ENCODE results near the gene SPRED2. TPM values are rescaled to one million over a fixed set of nuclear protein-coding genes. Genes with fewer than 3 reads are reported as not detected.
A peak's percentile ranks its signal among the peaks of the same experiment; 100 is the strongest.

Gene SPRED2
- total and polyA plus RNA-seq, 7 experiments from 2014 or later, result 0.34 to 7.9 (median 0.57) TPM

DNA sequence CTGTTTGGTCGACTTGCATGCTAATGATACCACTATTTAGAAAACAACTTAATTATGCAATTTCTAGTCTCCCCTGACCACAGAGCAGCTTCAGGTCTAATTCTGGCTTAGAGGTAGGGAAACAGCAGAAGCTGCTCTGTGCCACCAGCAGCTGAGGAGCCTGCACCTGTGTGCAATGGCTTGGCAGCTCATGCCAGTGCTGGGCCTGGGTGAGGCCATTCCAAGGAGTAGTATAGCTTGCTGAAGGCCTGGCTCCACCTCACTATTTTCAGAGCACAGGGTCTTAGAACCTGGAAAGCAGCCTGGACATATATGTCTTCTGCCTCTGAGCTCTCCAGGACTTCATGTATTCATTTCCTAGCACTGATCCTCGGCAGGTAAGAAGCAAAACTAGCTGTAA, 62.8 kb downstream of the SPRED2 start:
- Histone ChIP-seq H3K4me1 (ENCODE audit: control insufficient read depth in 2 of 2, insufficient read depth in 2 of 2, low read length in 2 of 2) (no peaks in the 10 kb centered on the region), H3K36me3 (ENCODE audit: control insufficient read depth in 2 of 3, insufficient read depth in 3 of 3, low read length in 3 of 3) (no peaks in the 10 kb centered on the region), H3K9me3 (ENCODE audit: control insufficient read depth in 2 of 3, low read length in 3 of 3) (no peaks in the 10 kb centered on the region), H3K4me3 (ENCODE audit: low read length) (no peak overlapping the region), H3K27ac (ENCODE audit: low read depth, low read length) (no peak overlapping the region), H3K27me3 (ENCODE audit: control insufficient read depth in 2 of 2, insufficient read depth in 2 of 2, low read length in 2 of 2) (no peaks in the 10 kb centered on the region)
- no peak overlapping the region for H3K27ac Mint-ChIP-seq
- DNase-seq (no peak), ATAC-seq (no peak)
- H3K27me3 Mint-ChIP-seq, result peaks cover 0 to 2% (median 0%) of the 10 kb centered on the region in 5 donors
- ChIA-PET POLR2A (no interaction called here), CTCF (no interaction called here)
- intact Hi-C loops (cut with micrococcal nuclease), result no loop called here
- H3K4me1 Mint-ChIP-seq, result peaks cover 0 to 22% (median 0%) of the 10 kb centered on the region in 7 donors
- no peaks in the 10 kb centered on the region for H3K36me3 Mint-ChIP-seq
- no peaks in the 10 kb centered on the region for H3K9me3 Mint-ChIP-seq
- no peak overlapping the region for H3K4me3 Mint-ChIP-seq

DNA sequence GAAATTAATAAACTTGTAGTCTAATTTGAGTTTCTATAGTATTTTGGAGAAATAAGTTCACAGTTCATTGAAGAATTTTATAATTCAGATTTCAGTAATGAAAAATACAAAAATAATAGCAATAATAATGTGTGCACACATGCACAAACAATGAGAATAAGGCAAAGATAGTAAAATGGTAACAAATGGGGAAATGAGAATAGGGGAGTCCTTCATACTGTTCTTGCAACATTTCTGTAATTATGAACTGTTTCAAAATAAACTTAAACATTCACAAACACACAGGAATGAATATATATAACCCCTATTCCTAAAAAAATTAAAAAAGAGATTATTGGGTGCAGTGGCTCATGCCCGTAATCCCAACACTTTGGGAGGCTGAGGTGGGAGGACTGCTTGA, 63.9 kb downstream of the SPRED2 start:
- Histone ChIP-seq H3K27ac (ENCODE audit: low read depth, low read length) (no peak overlapping the region), H3K4me1 (ENCODE audit: control insufficient read depth in 2 of 2, insufficient read depth in 2 of 2, low read length in 2 of 2) (no peaks in the 10 kb centered on the region), H3K36me3 (ENCODE audit: control insufficient read depth in 2 of 3, insufficient read depth in 3 of 3, low read length in 3 of 3) (no peaks in the 10 kb centered on the region), H3K27me3 (ENCODE audit: control insufficient read depth in 2 of 2, insufficient read depth in 2 of 2, low read length in 2 of 2) (no peaks in the 10 kb centered on the region), H3K4me3 (ENCODE audit: low read length) (no peak overlapping the region), H3K9me3 (ENCODE audit: control insufficient read depth in 2 of 3, low read length in 3 of 3) (no peaks in the 10 kb centered on the region)
- Mint-ChIP-seq H3K36me3 (no peaks in the 10 kb centered on the region), H3K27me3 (peaks cover 0 to 2% (median 0%) of the 10 kb centered on the region in 5 donors), H3K27ac (no peak overlapping the region), H3K9me3 (no peaks in the 10 kb centered on the region), H3K4me3 (no peak overlapping the region), H3K4me1 (peaks cover 0 to 20% (median 0%) of the 10 kb centered on the region in 7 donors)
- ChIA-PET CTCF (no interaction called here), POLR2A (no interaction called here)
- ATAC-seq (no peak), DNase-seq (no peak)
- intact Hi-C loops (cut with micrococcal nuclease), result no loop called here

DNA sequence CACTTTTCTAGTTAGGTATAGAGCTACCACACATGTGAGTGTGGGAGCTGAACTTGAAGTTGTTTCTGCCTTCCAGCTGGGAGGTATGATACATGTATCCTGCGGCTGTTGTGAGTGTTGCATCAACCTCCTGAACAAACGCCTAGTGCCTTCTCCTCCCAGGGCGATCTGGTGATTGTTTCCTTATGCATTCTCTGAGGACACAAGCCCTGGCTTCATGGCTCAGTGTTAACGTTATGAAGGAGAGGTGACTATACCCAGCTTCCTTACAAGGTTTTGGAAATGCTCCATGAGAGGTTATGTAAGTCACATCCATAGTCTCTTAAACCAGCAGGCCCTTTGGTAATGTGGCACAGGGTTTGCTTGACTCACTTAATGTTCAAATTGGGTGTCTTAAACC, 64.9 kb downstream of the SPRED2 start:
- intact Hi-C loops (cut with micrococcal nuclease), result no loop called here
- Histone ChIP-seq H3K27me3 (ENCODE audit: control insufficient read depth in 2 of 2, insufficient read depth in 2 of 2, low read length in 2 of 2) (no peaks in the 10 kb centered on the region), H3K9me3 (ENCODE audit: control insufficient read depth in 2 of 3, low read length in 3 of 3) (no peaks in the 10 kb centered on the region), H3K36me3 (ENCODE audit: control insufficient read depth in 2 of 3, insufficient read depth in 3 of 3, low read length in 3 of 3) (no peaks in the 10 kb centered on the region), H3K4me1 (ENCODE audit: control insufficient read depth in 2 of 2, insufficient read depth in 2 of 2, low read length in 2 of 2) (no peaks in the 10 kb centered on the region), H3K27ac (ENCODE audit: low read depth, low read length) (no peak overlapping the region), H3K4me3 (ENCODE audit: low read length) (no peak overlapping the region)
- peak; percentile 26 for ATAC-seq
- Mint-ChIP-seq H3K9me3 (no peaks in the 10 kb centered on the region), H3K4me3 (no peak overlapping the region), H3K27me3 (peaks cover 0 to 2% (median 0%) of the 10 kb centered on the region in 5 donors), H3K36me3 (no peaks in the 10 kb centered on the region), H3K4me1 (peaks cover 0 to 20% (median 0%) of the 10 kb centered on the region in 7 donors), H3K27ac (no peak overlapping the region)
- no peak for DNase-seq
- POLR2A ChIA-PET, result no interaction called here
- CTCF ChIA-PET, result no interaction called here

DNA sequence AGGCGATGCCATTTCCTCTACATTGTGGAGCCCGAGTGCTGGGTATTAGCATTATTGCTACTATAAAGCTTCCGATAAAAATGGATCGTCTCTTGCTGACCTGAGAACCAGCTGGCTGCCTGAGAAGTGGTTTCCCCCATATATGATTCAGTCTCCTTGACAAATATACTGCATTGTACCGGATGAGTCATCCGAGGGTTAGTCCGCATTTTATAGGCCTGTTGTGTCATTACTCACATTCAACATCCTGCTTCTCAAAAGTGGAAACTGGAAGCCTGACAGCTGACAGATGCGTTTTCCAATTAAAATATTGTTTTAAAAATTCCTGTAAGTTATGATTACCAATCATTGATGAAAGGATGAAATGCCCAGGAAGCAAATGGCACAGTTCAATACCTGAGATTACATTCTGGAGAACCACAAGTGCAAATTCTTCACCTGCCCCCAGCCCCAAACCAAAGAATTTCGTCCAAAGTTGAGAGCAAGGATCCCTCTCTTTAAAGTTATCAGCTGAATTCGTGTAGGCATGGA, 65.7 kb downstream of the SPRED2 start:
- ChIA-PET CTCF (no interaction called here), POLR2A (no interaction called here)
- ATAC-seq (peak; percentile 89), DNase-seq (no peak)
- no peak overlapping the region for H3K4me3 Mint-ChIP-seq
- H3K4me1 Mint-ChIP-seq, result peaks cover 0 to 26% (median 0%) of the 10 kb centered on the region in 7 donors
- intact Hi-C loops (cut with micrococcal nuclease), result no loop called here
- H3K4me1 ChIP-seq (ENCODE audit: control insufficient read depth in 2 of 2, insufficient read depth in 2 of 2, low read length in 2 of 2), result no peaks in the 10 kb centered on the region
- H3K27ac Mint-ChIP-seq, result no peak overlapping the region
- no peaks in the 10 kb centered on the region for H3K27me3 ChIP-seq (ENCODE audit: control insufficient read depth in 2 of 2, insufficient read depth in 2 of 2, low read length in 2 of 2)
- H3K9me3 Mint-ChIP-seq, result no peaks in the 10 kb centered on the region
- no peak overlapping the region for H3K4me3 ChIP-seq (ENCODE audit: low read length)
- H3K36me3 Mint-ChIP-seq, result no peaks in the 10 kb centered on the region
- H3K36me3 ChIP-seq (ENCODE audit: control insufficient read depth in 2 of 3, insufficient read depth in 3 of 3, low read length in 3 of 3), result no peaks in the 10 kb centered on the region
- H3K9me3 ChIP-seq (ENCODE audit: control insufficient read depth in 2 of 3, low read length in 3 of 3), result no peaks in the 10 kb centered on the region
- H3K27me3 Mint-ChIP-seq, result peaks cover 0 to 2% (median 0%) of the 10 kb centered on the region in 5 donors
- no peak overlapping the region for H3K27ac ChIP-seq (ENCODE audit: low read depth, low read length)

DNA sequence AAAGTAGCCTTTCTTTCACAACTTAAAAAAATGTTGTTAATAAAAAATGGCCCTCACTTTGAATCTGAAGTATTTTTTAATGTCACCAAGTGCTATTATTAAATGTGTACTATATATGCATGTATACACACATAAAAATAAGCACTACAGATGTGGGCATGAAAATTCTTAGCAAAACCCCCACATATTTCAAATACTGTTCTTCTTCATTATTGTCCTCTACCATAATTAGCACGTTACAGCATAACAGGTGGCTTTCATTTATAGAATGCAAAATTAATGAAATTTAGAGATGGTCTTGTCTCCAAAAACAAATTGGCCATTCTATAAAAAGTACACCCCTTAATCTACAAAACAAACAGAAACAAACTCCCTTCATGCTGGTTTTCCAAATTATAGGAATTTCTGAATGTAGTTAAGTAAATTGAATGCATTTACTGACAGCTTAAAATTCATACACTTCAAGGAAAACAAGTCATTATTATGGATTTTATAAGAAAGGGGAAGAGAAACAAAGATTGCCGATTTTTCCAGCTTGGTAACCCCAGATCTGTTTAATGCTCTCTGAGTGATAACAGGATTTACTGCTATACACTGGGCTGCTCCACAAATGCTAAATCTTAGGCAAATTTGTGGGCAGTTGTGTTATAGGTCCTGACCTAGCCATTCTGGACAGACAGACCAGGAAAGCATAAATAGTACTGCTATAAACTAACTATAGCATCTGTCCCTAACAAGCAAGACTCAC, 67.2 kb downstream of the SPRED2 start:
- POLR2A ChIA-PET, result no interaction called here
- H3K27me3 Mint-ChIP-seq, result peaks cover 0 to 2% (median 0%) of the 10 kb centered on the region in 5 donors
- Histone ChIP-seq H3K36me3 (ENCODE audit: control insufficient read depth in 2 of 3, insufficient read depth in 3 of 3, low read length in 3 of 3) (no peaks in the 10 kb centered on the region), H3K27me3 (ENCODE audit: control insufficient read depth in 2 of 2, insufficient read depth in 2 of 2, low read length in 2 of 2) (no peaks in the 10 kb centered on the region), H3K9me3 (ENCODE audit: control insufficient read depth in 2 of 3, low read length in 3 of 3) (no peaks in the 10 kb centered on the region), H3K4me1 (ENCODE audit: control insufficient read depth in 2 of 2, insufficient read depth in 2 of 2, low read length in 2 of 2) (no peaks in the 10 kb centered on the region), H3K27ac (ENCODE audit: low read depth, low read length) (no peak overlapping the region), H3K4me3 (ENCODE audit: low read length) (no peak overlapping the region)
- CTCF ChIA-PET, result no interaction called here
- peaks cover 0 to 34% (median 0%) of the 10 kb centered on the region in 7 donors for H3K4me1 Mint-ChIP-seq
- no peak overlapping the region for H3K27ac Mint-ChIP-seq
- H3K36me3 Mint-ChIP-seq, result no peaks in the 10 kb centered on the region
- H3K4me3 Mint-ChIP-seq, result no peak overlapping the region
- intact Hi-C loops (cut with micrococcal nuclease), result no loop called here
- ATAC-seq (no peak), DNase-seq (no peak)
- H3K9me3 Mint-ChIP-seq, result no peaks in the 10 kb centered on the region

DNA sequence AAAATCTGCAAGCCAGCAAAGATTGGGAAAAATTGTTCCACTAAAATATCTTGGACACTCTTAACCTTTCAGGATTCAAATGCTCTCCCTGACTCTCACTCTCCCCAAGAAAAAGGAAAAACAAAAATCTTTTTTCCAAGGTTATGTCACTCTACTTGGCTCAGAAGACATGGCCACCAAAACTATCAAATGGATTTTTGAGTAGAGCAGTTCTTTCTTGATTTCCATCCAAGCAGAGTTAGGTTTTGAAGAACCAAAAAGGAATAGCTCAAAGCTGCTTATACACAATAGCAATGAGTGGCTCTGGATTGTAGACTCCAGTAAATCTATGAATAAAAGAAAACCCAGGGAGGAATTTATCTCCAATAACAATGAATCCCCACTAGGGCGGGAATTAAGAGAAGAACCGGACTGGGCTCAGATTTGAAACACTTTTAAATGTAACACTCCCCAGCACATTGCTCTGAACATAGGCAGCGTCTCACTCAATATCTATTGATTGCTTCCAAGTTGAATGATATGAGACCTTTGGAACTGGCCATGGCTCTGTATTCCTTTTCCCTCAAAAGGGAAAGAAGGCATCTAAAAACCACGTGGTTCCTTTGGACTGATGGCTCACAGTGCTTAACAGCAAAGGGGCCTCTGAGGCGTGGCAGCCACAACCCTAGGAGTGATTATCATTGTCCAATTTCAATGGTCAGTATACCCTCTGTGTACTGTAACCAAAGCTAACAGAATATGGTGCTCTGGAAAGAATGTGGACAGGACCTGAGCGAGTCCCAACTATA, 68.3 kb downstream of the SPRED2 start:
- CTCF ChIA-PET, result no interaction called here
- H3K27ac Mint-ChIP-seq, result no peak overlapping the region
- H3K4me1 Mint-ChIP-seq, result peaks cover 0 to 40% (median 0%) of the 10 kb centered on the region in 7 donors
- H3K27me3 ChIP-seq (ENCODE audit: control insufficient read depth in 2 of 2, insufficient read depth in 2 of 2, low read length in 2 of 2), result no peaks in the 10 kb centered on the region
- H3K36me3 ChIP-seq (ENCODE audit: control insufficient read depth in 2 of 3, insufficient read depth in 3 of 3, low read length in 3 of 3), result no peaks in the 10 kb centered on the region
- H3K36me3 Mint-ChIP-seq, result no peaks in the 10 kb centered on the region
- H3K4me3 Mint-ChIP-seq, result no peak overlapping the region
- DNase-seq, result no peak
- H3K27me3 Mint-ChIP-seq, result peaks cover 0 to 2% (median 0%) of the 10 kb centered on the region in 5 donors
- no peaks in the 10 kb centered on the region for H3K9me3 ChIP-seq (ENCODE audit: control insufficient read depth in 2 of 3, low read length in 3 of 3)
- intact Hi-C loops (cut with micrococcal nuclease), result no loop called here
- H3K4me3 ChIP-seq (ENCODE audit: low read length), result no peak overlapping the region
- no peak for ATAC-seq
- no peaks in the 10 kb centered on the region for H3K4me1 ChIP-seq (ENCODE audit: control insufficient read depth in 2 of 2, insufficient read depth in 2 of 2, low read length in 2 of 2)
- POLR2A ChIA-PET, result no interaction called here
- H3K27ac ChIP-seq (ENCODE audit: low read depth, low read length), result no peak overlapping the region
- no peaks in the 10 kb centered on the region for H3K9me3 Mint-ChIP-seq

Measured in naive thymus-derived CD4-positive, alpha-beta T cell (primary cell).